ENCODE data around the gene PITPNB.

Gene PITPNB

DNA sequence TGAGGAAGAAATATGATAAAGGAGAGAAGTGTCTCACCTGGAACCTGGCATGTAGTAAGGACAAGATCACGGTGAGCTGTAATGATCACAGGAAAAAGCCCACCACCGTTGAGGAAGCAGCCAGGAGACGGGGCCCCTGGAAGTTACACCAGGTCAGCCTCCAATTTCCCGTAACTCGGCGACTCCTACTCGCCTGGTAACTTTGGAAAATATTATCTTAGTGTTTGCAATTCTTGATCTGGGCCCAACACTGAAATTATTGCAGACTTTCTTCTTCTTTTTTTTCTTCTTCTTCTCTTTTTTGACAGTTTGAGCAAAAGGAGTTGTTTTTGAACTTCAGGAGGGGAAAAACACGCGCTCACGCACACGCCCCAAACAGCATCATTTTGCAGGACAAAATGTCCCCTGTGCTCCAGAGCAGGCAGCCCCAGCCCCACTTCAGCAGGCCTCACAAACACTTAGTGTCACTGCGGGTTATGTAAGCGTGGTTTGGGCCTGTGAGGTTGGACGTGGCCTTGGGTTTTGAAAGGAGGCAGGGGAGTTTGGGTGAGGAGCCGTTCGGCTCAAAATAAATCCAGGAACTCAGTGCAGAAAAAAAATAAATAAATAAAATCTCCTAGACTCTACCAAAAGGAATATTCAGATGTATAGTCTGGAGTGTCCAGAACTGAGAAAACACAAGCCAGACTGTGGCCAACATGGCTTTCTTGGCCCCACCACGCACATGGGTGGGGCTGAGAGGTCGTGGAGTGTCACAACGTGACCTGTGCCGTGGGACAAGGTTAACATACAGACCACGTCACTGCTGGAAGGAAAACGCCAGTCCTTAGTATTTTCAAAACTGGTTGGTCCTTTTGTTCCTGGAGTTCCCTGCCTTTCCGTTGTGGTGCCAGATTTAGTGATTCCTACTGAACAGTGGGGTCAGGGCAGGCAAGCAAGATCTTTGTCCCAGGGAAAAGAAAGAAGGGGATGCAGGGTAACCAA, 91.2 kb downstream of the PITPNB start:
- no peak for DNase-seq

DNA sequence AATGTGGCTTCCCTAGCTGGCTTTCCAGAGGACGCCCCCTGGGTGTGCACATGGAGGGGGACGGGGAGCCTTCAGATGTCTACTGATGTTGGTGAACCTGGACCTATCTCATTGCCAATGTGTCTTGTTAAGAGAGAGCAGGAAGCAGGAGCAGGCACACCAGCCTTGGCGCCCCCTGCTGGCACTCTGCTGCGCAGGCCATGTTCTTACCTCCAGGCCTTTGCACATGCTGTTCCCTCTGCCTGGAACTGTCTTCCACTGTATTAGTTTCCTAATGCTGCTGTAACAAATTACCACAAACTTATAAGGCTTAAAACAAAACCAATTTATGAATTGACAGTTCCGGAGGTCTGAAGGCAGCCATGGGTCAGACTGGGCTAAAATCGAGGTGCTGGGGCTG, 93.9 kb downstream of the PITPNB start:
- peak in 1 of 2 experiments; percentile 8 for DNase-seq

DNA sequence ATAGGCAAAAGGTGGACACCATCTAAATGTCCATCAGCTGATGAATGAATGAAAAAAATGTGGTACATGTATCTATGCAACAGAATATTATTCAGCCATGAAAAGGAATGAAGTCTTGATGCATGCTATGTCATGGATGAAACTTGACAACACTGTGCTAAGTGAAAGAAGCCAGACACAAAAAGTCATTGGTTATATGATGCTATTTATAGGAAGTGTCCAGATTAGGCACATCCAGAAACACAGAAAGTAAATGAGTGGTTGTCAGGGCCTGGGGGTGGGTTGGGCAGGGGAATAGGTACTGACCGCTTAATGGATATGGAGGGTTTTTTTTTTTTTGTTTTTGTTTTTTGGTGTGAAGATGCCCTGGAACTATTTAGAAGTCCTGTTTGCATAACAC, 95.8 kb downstream of the PITPNB start:
- no peak for DNase-seq

DNA sequence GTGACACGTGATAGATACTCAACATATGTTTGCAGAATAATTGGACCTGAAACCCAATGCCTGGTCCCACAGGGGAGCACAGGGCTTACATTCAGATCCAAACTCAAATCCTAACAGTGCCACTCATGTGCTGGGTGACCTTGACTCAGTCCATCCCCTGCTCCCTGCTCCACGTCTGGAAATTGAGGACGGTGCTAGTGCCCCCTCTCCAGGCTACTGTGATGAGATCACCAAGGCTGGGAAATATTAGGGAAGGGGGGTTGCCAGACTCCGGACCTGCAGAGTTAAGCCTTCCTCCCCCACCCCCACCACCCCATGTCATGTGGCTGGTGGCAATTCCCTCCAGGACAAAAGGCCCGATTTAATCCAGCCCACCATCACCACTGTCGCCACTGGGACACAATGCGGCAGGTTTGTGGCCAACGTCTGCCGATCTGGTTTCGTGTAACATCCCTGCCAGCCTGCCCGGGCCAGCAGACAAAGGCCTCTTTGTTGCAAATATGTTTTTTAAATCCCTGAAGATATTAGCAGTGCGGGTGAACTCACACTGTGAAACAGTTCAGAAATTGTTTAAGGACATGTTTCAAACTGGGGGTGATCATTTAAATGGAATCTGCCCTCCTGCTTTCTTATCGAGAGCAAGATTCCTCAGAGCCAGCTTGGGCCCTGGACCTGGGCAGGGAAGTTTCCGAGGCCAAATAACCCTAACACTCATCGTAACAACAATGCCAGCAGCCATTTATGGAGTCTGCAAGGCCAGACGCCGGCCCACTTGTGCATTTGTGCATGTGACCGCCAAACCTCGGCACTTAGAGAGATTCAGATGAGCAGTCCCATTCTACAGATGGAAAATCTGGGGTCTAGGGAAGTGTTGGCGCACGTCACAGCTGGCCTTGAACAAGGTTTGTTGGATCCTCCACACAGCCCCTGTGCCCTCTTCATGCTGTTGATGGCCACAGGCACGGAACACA, 97.9 kb downstream of the PITPNB start:
- DNase-seq, result peak; percentile 59 to 75

DNA sequence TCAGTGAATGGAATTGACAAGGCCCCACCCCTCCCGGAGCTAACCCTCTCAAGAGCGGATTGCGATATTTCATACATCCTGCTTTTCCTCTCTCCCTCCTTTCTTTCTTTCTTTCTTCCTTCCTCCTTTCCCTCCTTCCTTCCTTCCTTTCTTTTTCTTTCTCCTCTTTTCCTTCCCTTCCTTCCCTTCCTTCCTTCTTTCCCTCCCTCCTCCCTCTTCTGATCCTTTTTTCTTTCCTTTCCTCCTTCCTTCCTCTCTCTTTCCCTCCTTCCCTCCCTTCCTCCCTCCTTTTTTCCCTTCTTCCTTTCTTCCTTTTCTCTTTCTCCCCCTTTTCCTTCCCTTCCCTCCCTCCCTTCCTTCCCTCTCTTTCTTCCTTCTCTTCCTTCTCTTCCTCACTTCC, 102.5 kb downstream of the PITPNB start:
- no peak for DNase-seq

DNA sequence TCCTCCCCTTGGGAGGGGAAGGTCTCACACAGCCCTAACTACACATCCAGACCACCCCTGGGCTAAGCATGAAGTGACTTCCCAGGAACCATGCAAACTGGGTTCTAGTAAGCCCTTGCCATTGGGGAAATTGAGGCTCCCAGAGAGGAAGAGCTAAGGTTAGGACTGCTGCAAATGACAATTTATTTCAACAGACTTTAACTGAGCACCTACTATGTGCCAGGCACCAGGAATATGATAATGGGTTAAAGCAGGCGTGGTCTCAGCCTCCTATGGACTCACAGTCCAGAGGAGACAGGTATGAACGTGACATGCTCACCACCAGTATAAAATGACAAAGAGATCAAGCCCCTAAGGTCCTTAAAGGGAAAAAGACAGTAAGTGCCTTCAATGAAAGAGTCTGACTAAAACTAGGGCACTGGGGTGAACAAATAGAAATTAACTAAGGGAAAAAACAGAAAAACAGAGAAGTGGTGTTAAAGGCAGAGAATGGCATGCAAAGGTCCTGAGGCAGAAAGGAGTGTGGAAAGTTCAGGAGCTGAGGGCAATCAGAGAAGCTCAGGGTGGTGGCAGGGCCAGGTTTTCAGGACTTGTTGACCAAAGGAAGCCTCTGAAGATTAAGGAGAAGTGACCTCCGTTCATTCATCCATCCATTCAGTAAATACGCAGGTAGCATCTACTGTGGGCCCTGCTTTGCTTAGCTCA, 103.1 kb downstream of the PITPNB start:
- no peak for DNase-seq

DNA sequence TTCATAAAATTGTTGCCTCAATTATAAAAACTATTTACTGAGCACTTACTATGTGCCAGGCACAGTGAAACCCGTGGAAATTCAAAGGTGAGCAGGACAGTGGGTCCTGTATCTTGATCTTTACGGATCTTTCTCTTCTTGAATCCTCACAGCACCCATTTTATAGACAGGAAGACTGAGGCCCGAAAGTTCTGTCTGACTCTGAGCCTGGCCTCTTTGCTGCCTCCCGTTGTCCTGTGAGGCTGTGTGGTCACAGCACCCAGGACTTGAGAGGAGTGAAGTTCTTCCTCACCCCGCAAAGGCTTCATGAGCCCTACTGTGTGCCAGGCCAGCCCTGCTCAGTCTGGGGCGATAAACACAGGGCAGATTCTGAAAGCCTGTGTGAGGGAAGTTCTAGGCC, 104.1 kb downstream of the PITPNB start:
- DNase-seq, result no peak

DNA sequence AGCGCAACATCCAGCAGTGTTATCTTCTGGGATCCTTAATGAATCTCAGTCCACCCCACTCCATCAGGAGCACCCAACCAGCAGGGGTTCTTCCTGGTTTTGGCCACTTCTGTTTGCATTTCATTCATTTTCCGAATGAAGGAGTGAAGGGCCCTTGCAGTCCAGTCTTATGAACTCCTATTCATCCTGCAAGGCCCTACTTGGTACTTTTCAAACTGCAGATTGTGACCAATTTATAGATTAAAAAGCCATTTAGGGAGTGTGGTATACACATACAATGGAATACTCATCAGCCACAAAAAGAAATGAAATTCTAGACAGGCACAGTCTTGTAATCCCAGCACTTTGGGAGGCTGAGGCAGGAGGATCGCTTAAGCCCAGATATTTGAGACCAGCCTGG, 107.3 kb downstream of the PITPNB start:
- DNase-seq, result no peak

DNA sequence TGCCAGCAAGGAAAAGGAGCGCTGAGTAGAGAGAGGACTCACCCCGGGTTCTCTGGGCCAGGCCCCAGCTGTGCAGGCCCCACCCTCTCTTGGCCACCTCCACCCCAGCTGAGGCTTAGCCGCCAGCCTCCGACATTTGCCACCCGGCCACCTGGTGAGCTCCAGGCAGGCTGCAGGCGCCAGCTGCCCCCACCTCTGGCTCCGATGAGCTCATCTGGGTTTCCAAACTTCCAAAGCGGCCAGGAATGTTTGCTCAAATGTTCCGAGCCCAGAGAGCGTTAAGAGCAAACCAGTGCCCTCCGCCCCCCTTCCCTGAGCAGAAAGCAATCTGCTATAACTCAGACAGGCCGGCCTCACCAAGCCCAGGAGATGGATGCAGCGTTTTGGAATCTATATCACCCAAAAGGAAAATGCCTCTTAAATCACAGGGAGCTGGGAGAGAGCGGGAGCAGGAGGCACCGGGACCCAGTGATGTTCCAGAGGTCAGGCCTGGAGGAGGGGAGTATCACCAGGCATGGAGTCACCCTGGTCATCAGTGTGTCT, 108.4 kb downstream of the PITPNB start:
- no peak for DNase-seq

DNA sequence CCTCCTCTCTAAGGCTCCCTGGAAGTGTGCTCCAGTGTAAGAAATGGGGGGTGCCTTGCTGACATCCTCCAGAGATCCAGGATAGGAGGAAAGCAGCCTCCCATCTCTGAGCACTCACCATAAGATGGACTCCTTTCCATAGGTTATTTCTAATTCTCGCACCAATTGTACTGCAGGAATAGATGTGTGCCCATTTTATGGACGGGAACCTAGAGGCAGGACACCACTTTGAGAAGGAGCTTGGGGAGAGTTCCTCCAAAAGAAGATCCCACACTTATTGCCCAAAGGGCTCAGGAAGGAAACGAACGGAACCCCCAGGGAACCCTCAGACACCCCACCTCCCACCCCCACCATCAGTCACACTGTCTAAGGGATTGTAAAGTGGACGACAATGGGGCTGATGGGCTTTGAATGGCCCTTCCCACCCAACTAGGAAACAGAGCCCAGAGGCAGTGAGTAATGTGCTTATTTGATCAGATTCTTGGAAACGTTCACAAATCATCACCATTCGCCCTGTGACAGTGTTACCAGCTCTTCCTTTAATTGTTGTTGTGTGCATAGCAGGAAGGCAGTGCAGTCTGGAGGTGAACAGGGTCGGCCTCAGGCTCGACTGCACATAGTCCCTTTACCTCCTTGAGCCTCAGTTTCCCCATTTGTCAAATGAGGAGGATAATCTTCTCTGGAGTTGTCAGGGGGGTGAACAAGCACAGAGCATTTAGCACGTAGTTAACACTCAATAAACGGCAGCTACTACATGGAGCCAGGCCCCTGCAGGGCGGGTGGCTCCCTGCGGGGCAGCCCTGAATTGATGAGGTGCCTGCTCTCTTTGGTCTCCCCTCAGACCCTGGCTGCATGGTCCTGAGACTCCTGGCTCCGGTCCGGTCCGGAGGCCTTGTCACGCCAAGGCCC, 109.1 kb downstream of the PITPNB start:
- no peak for DNase-seq

DNA sequence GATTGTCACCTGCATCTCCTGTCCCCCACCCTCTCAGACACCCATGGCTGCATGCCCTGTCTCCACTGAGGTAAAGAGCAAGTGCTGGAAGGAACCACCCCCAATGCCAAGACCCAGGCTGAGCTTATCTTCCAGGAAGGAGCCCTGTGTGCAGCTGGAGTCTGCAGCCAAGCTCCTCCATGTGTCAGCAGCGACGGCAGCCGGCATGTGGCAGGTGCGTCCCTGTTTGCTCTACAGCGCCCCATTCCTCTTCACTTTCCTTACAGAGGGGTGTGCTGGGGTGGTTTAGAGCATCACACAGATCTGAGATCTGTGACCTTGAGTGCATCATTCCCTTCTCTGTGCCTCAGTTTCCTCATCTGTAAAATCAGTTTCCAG, 109.8 kb downstream of the PITPNB start:
- peak in 1 of 2 experiments; percentile 12 for DNase-seq

DNA sequence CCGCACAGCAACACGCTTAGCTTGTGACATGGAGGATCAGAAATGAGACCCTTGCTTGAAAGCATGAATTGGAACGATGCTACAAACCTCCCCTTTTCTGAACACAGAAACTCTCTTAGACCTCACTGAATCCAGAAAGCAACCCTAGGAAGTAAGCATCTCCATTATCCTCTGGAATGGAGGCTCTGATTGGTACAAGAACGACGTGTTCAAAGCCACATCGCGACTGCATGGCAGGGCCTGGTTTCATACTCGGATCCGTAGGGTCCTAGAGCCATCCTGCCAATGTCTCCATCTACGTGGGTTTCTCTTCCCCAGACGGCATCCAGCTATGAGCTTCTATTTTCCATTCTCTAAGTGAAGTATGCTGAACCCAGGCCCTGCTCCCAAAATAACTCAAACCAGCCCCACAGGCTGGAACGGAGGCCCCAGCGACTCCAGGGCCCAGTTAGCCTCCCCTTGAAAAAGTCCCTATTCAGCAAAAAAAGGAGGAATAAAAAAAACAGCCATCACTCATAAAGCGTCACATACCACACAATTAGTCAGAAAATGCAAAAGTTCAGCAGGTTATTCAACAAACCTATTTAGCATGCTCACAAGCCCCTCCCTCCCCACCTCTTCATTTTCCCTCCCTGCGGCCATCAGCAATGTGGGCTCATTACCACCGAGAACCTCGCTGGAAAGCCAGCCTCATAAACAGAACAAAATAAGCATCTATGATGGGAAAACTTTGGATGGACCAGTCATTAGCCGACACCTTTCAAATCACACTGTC, 110.4 kb downstream of the PITPNB start:
- no peak for DNase-seq

DNA sequence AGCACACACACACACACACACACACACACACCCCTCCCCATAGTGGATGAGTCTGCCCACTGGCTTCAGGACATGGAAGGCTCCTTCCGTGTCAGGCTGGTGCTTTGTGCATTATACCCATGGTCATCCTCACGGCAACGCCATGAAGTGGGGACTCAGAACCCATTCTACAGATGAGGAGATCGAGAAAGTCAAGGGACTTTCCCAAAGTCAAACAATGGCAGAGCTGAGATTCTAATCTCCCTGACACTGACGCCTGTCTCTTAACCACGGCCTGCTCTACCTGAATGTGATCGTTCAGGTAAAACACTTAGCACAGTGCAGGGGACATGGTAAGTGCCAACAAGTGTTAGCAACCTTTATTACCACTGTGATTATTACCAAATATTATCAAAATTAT, 113.2 kb downstream of the PITPNB start:
- DNase-seq, result no peak

DNA sequence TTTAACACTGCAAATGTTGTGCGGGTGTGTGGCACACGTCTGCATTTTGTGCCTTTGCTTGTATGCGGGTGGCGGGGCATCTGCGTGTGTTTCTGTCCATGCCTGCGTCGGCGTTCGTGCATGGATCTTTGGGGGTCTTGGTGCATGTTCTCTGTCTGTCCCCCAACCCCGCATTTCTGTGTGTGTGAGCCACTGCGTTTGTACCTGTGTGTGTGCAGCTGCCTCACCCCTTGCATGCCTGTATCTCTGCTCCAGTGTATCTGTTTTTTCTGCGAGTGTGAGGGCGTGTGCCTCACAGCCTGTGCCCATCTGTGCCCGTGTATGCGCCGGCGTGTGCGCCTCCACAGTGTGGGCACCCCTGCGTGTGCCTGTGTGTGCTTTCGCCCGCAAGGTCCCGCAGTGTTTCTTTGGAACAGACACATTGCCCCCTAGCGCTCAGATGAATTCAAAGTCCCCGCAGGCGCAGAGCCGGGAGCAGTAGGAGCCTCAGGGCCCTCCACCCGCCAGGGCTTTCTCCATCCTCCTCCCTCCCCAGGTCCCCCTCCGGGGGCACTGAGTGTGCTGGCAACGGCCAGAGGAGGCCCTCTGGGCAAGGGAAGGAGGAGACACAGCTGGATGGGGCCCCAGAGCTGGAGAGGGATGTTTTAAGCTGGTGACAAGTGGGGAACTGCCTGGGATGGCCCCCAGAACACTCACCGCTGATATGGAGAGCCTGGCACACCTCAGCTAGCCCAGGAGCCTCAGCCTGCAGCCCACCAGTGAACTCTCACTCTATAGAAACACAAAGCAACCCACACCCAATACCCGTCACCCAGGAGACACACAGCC, 114.4 kb downstream of the PITPNB start:
- DNase-seq, result peak; percentile 31 to 84

DNA sequence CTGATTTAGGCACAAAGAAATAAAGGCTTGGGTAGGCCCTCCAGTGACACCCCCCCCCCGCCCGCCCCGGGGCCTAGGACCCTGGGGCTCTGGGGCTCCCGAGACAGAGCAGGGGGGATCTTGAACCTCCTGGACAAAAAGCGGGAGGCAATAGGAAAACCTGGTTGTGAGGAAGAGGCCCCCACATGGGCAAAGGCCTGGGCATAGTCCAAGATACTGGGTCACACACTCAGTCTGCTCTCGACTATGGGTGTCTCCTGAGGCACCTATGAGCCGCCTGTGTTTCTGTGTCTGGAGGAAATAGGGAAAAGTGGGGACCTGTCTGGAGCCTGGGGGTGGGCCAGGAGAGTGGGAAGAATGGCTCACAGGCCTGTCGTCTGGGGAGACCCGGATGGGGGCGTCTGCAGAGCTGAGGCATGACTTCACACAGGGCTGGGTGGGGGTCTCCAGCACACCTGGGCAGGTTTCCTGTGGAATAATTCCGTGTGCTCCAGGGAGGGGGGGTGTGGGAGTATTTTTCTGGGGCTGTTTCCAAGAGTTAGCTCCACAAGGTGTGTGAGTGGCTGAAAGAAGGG, 115.1 kb downstream of the PITPNB start:
- DNase-seq, result no peak

DNA sequence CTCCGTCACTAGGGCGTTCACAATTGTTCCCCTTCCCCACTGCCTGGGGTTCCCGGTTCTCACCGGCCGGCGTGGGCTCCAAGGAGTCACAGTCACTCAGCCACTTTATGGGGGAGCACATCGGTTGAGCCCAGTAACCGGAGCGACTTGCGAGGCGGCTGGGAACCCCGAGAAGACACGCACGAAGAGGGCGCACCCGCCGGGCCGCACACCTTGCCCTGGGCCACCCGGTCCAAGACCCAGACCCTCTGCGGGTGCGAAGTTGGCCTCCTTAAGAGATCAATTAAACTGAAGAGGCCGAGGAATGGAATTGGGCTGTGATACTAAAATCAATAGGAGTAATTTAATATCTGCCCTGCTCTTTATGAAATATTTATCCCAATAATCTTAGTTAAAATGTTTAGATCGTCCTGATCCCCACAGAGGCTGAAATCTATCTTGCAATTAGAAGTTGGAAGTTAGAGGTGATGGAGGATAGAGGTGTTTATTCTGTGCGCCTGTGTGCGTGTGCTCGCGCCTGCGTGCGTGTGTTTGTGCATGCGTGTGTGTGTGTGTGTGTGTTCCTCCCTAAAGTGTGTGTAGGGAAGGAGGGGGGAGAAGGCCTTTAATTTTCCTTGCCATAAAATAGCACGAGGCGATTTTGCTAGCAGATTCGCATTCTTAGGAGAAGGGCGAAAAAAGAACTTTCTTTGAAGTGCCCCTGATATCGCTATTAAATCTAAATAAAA, 116.5 kb downstream of the PITPNB start:
- DNase-seq, result no peak

Data from NCI-H526 (cell line).